Fibroblast of the aortic adventitia (primary cell): ENCODE data around the gene GRM8. TPM values are rescaled to one million over a fixed set of nuclear protein-coding genes. Genes with fewer than 3 reads are reported as not detected.

ENCODE experiments used
- DNase-seq: peaks from one replicate; pipeline ENCODE4 v3.0.0-alpha.2; 2010; ENCODE audit warnings: low read depth
- H3K4me3 ChIP-seq: 2 replicates; pipeline ENCODE4 v1.5.1; 2011; ENCODE audit warnings: low read depth, mild to moderate bottlenecking, control low read depth, low read length, moderate library complexity
- CTCF ChIP-seq: IDR thresholded peaks from 2 replicates; pipeline ENCODE4 v1.5.1; 2011; ENCODE audit warnings: mild to moderate bottlenecking, low read length, control low read depth, inconsistent platforms; ENCODE audit not compliant: insufficient read depth
- total RNA-seq: library from RNA; depleted of rRNA; stranded (reverse); fragments of >200 nt; gene quantifications from 2 replicates; pipeline ENCODE4 v1.2.3, GENCODE V29; 2012; ENCODE audit warnings: low replicate concordance

Gene GRM8
- total RNA-seq, 1 donor = 0.36 TPM

- H3K4me3 ChIP-seq = no peak overlapping the region
- TF ChIP-seq CTCF = no peak
Observed at GRCh38 chr7:126443951-126444350, 808.8 kb downstream of the GRM8 start.

GRCh38 chr7:126442908-126443307, 809.8 kb downstream of the GRM8 start:
- TF ChIP-seq CTCF = no peak
- no peak for DNase-seq
- H3K4me3 ChIP-seq = no peak overlapping the region

More at GRCh38 chr7:126443951-126444350, 808.8 kb downstream of the GRM8 start:
- DNase-seq = no peak

- TF ChIP-seq CTCF = no peak
- no peak for DNase-seq
- no peak overlapping the region for H3K4me3 ChIP-seq
Observed at GRCh38 chr7:126441745-126442144, 811.0 kb downstream of the GRM8 start.

GRCh38 chr7:126440542-126440941, 812.2 kb downstream of the GRM8 start:
- DNase-seq = no peak
- TF ChIP-seq CTCF = no peak
- no peak overlapping the region for H3K4me3 ChIP-seq

- no peak for TF ChIP-seq CTCF
- H3K4me3 ChIP-seq = no peak overlapping the region
- DNase-seq = peak; percentile 19
Observed at GRCh38 chr7:126436213-126436868, 816.4 kb downstream of the GRM8 start.

- TF ChIP-seq CTCF = no peak
- DNase-seq = no peak
- no peak overlapping the region for H3K4me3 ChIP-seq
Observed at GRCh38 chr7:126426652-126427051, 826.1 kb downstream of the GRM8 start.

- no peak for DNase-seq
- no peak for TF ChIP-seq CTCF
Observed at GRCh38 chr7:126424985-126425384, 827.8 kb downstream of the GRM8 start.

More at GRCh38 chr7:126424985-126425384, 827.8 kb downstream of the GRM8 start:
- no peak overlapping the region for H3K4me3 ChIP-seq
